B cell (primary cell): Measurements from ENCODE around the gene PADI3.

Source experiments
- EZH2 ChIP-seq: IDR thresholded peaks from 2 replicates; pipeline ENCODE4 v1.6.1; 2012; ENCODE audit warnings: borderline replicate concordance, low read depth, mild to moderate bottlenecking, moderate library complexity, low read length; ENCODE audit not compliant: insufficient read depth, poor library complexity, severe bottlenecking
- TF ChIP-seq, protein P1 (sequence below): fragments of 200-600 bp; IDR thresholded peaks from one replicate; pipeline ENCODE4 v1.8.0; 2022; ENCODE audit warnings: antibody characterized with exemption, mild to moderate bottlenecking

GRCh38 chr1:17292299-17293160 is 43.6 kb downstream of the PADI3 start:
- TF ChIP-seq, protein P1, sequence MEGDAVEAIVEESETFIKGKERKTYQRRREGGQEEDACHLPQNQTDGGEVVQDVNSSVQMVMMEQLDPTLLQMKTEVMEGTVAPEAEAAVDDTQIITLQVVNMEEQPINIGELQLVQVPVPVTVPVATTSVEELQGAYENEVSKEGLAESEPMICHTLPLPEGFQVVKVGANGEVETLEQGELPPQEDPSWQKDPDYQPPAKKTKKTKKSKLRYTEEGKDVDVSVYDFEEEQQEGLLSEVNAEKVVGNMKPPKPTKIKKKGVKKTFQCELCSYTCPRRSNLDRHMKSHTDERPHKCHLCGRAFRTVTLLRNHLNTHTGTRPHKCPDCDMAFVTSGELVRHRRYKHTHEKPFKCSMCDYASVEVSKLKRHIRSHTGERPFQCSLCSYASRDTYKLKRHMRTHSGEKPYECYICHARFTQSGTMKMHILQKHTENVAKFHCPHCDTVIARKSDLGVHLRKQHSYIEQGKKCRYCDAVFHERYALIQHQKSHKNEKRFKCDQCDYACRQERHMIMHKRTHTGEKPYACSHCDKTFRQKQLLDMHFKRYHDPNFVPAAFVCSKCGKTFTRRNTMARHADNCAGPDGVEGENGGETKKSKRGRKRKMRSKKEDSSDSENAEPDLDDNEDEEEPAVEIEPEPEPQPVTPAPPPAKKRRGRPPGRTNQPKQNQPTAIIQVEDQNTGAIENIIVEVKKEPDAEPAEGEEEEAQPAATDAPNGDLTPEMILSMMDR, result no peak
- no peak for TF ChIP-seq EZH2
